ENCODE measurements around the gene AAGAB.
"Not testable (repeated sequence)": the region's sequence is repeated elsewhere in the genome, so short reads cannot be mapped to it uniquely, and the experiment has no call there.

AAGAB gene

DNA sequence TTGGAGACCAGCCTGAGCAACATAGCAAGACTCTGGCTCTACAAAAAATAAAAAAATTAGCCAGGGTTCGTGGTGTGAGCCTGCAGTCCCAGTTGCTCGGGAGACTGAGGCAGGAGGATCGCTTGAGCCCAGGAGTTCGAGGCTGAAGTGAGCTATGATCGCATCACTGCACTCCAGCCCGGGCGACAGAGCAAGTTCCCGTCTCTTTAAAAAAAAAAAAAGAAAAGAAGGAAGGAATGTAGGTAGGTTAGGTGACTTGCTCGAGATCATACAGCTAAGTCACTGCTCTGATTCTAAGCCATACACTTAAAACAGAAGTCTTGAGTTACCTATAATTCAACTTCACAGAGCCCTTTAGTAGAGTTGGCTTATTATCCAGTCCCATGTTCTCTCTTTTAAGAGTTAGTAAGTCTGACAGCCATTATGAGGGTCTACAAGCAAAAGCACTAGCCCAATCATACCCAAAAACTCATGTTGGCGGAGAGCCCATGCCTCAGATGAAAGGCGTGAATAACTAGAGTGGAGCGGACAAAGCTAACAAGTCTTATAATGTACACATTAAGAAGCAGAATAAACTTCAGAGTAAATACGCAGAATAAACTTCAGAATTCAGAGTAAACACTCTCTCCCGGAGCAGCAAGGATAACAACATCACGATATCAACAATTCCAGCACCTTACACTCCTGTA, 768 bp downstream of the AAGAB start:
- no peak for DNase-seq

DNA sequence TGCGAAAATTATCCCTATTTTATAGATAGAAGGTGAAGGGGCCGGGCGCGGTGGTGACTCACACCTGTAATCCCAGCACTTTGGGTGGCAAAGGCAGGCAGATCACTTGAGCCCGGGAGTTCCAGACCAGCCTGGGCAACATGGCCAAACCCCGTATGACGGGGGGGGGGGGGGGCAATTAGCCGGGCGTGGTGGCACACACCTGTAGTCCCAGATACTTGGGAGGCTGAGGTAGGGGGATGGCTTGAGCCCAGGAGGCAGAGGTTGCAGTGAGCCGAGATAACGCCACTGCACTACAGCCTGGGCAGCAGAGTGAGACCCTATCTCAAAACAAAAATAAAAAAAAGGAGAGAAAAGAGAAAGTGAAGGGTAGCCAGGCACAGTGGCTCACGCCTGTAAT, 1.4 kb downstream of the AAGAB start:
- DNase-seq, result no peak

DNA sequence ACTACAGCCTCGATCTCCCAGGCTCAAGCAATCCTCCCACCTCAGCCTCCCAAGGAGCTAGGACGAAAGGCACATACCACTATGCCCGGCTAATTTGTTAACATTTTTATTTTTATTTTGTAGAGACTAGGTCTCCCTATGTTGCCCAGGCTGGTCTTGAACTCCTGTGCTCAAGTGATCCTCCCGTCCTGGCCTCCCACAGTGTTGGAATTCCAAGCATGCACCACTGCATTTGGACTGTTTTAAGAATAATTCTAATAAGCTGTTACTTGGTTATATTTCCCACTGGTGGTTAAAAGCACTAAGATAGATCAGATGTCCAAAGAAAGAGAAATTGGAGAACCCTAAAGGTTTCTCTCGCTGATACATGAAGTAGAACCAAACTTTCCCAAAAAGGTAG, 3.1 kb downstream of the AAGAB start:
- no peak for DNase-seq

DNA sequence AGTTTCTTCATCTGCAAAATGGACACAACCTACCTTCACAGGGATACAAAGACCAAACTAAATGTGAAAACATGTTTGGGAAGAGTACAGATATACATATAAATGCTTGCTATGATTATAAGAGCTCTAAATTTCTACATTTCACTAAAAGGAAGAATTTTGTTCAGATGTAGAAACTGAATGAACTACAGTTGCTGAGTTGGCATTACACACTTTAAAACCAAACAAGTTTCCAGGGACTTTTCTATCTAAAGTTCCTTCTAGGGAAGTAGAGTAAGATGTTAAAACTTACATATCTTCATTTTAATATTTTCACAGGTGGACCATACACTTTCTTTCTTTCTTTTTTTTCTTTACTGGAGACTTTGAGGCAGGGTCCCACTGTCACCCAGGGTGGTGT, 4.6 kb downstream of the AAGAB start:
- no peak for DNase-seq

DNA sequence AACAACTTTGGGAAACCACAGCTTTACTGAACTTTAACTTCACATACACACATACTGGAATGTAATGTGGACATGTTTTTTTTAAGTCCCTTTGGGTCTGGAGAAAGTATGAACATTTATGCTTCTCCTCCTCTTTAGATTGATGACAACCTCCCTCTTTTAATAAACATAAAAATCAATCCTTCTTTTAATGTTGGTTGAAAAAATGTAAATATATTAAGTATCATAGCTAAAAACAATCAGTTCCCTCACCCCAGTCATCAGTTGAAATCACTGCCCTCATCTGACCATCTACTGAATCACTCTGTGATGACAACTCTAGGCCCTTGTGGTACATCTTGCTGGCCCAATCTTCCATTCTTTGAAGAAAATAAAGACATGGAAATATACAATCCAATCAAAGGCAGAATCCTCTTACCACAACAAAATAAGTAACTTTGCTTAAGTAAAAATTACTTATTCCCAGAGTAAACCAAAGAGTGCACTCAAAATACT, 6.4 kb downstream of the AAGAB start:
- no peak for DNase-seq

DNA sequence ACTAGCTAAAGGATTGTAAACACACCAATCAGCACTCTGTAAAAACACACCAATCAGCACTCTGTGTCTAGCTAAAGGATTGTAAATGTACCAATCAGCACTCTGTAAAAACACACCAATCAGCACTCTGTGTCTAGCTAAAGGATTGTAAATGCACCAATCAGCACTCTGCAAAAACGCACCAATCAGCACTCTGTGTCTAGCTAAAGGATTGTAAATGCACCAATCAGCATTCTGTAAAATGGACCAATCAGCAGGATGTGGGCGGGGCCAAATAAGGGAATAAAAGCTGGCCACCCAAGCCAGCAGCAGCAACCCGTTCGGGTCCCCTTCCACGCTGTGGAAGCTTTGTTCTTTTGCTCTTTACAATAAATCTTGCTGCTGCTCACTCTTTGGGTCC, 7.9 kb downstream of the AAGAB start:
- DNase-seq, result not testable (repeated sequence)

DNA sequence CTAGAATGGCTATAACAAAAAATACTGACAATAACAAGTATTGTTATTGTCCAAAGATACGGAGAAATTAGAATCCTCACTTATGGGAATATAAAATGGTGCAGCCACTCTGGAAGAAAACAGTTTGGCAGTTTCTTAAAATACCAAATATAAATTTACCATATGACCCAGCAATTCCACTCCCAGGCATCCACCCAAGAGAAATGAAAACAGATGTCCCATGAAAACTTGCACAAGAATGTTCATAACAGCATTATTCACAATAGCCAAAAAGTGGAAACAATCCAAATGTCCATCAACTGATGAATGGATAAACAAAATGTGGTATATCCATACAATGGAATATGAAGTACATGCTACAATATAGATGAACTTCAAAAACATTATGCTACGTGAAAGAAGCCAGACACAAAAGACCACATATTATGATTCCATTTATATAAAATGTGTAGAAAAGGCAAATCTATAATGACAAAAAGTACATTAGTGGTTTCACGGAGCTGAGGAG, 9.4 kb downstream of the AAGAB start:
- no peak for DNase-seq

DNA sequence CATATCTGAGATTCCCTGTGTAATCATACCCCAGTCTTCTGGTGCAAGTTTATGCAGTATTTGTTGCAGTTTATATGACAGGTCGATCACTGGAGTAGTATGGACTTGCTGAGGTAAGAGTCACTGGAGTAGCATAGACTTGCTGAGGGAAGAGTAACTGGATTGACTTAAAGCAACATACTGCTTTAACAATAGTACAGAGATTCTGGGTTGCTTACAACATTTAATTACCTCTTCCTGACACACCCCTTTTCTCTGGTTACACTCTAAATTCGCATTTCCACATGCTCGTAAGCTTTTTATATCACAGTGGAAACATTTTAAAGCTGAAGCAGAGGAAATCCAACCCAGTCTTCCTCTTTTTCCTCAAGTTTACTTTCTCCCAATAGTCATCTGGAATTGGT, 11.8 kb downstream of the AAGAB start:
- no peak for DNase-seq

DNA sequence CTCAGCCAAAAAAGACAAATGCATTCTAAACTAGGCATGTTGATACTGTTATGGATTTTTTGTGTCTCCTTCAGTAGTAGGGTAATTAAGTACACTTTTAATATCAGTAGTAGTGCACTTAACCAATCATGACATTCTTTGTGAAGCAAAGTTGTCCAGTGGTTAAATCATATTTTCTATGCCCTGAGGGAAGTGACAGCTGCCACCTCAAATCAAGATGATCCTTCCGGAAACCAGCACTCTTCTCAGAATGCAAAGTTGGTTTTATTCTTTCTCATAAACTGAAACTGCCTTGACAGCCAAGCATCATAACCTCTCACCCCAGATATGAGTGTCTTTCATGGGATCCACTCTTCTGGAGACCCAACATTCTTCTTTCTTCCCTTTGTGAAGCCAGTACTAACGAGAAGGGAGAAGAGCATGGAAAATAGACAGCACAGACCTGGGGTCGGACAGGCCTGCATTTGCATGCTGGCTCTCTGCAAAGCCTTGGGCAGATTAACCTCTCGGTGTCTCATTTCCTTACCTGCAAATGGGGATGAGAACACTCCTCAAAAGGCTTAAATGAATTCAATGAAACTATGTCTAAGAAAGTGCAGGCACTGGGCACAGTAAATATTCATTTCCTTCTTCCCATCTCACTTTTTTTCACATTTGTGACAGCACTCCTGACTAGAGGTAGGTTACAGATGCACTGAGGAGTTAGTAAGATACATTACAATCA, 13.2 kb downstream of the AAGAB start:
- no peak for DNase-seq

DNA sequence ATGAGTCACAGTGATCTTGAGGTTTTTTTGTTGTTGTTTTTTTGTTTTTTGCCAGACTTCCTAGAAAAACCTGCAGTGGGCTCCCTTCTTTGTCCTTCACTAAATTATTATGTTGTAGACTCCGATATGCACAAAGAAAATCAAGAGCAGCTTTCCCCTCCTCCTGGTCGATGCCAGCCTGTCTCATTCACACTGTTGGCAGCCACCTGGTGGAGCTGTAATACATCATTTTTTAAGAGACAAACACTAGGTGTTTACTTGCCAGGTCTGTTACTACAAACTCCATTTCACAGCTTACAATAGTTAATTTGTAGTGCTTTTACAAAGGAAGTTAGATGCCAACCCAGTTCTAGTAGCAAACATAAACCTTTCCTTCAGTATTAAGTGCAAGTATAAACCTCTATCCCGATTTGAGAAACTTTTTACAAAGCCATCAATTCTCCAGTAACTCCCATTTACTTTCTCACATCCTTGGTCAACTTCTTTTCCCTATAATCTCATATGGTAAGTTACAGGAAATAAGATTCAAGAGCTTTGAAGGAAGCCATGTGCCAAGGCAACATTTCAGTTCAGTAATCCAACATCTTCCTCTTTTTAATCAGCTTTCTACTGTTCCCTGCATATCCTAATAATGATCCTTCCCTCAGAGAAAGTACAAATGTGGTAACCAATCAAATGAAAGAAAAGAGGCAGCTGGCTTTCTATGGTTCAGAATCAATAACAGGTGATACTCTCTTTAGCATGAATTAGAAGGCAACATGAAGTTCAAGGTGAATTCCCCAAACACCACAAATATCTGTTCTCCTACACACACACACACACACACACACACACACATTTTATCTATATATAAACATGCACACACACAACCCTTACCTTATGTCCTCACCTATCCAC, 14.0 kb downstream of the AAGAB start:
- peak in 2 of 56 donors; percentile 2 to 22 for DNase-seq

DNA sequence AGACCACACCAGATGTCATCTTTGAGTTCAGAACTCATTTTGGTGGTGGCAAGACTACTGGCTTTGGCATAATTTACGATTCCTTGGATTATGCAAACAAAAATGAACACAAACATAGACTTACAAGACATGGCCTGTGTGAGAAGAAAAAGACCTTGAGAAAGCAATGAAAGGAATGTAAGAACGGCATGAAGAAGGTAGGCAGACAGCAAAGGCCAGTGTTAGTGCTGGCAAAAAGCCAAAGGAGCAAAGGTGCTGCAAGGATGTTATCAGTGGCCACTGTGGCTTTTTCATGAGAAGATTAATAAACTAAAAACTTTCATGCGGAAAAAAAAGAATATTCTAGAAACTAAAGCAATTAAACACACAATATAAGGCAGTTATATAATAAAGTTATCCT, 21.9 kb downstream of the AAGAB start:
- DNase-seq, result no peak

DNA sequence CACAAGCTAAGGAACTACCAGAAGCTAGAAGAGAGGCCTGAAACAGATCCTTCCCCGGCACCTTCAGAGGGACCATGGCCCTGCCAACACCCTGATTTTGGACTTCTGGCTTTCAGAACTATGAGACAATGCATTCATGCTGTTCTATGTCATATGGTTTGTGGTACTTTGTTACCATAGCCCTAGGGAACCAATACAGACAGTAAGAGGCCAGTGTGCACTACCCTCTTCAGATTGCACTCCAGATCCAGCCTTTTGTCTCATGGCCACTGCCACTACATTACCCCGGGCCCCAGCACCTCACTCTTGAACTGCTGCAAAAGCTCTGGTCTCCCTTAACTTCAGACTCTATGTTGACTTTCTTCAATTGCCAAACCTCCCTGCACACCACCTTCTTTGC, 24.0 kb downstream of the AAGAB start:
- DNase-seq, result no peak

DNA sequence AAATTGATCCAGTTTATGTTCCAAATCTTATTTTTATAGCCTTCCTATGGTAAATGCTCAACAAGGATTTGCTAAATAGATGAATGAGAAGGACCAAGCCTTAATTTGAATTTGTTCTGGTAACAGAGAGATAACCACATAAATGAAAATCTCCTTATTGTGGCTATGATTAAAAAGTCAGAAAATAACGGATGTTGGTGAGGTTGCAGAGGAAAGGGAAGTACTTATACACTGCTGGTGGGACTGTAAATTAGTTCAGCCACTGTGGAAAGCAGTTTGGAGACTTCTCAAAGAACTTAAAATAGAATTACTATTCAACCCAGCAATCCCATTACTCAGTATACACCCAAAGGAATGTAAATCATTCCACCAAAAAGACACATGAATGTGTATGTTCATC, 26.2 kb downstream of the AAGAB start:
- DNase-seq, result no peak

DNA sequence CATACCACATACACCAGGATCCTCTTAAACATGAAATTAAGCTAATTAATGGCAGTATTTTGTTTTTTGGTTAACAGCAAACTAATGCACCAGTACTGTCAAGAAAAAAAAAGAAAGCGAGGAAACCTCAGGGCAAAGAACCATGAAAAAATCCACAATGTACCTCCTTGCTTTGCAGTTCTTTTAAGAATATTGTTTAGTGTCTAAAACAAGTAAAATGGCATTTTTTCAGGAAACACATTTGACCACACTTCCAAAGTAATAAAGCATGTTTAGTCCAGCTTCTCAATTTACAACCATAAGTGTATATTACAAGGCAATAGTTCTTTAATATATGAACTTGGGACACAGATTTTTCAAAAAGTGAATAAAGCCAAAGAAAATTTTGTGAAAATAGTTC, 26.6 kb downstream of the AAGAB start:
- DNase-seq, result no peak

DNA sequence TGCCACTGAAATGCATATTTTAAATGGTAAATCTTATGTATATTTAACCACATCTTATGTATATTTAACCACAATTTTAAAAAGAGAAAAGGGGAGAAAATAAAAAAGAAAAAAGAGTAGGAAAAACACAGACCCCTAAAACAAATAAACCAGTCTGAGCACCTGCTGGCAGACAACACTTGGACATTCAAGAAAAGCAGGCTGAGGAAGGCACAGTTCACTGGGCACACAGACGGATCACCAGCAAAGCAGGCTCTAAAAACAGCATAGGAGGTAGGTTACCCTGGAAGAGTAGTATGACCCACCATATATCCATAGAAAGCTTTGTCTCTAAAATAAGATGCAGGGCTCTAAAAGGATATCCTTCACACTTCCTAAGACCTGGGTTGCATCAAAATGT, 27.0 kb downstream of the AAGAB start:
- no peak for DNase-seq

DNA sequence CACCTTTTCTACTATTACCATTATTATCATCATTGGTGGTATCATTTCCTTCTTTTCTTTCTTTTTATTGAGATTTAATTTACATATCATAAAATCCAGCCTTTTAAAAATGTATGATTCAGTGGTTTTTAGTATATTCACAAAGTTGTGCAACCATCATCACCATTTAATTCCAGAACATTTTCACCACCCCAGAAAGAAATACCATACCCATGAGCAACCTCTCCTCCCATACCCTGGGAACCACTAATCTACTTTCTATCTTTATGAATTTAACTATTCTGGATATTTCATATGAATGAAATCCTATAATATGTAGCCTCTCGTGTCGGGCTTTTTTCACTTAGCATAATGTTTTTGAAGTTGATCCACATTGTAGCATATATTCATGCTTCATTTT, 29.1 kb downstream of the AAGAB start:
- no peak for DNase-seq

DNA sequence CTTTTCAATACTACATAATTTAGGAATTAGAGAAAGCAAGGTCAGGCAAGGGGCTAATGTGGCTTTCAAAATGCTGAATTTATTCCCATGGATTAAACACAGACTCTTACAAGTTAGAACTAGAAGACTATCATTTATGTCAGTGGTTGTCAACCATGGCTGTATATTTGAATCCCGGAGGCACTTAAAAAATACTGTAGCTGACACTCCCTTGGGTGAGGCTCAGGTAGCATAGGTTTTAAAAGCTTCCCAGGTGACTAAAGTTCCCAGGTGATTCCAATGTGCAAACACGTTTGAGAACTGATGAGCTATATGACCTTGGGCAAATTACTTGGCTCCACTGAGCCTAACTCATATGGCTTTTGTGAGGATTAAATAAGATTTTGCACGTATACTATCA, 29.6 kb downstream of the AAGAB start:
- DNase-seq, result no peak

DNA sequence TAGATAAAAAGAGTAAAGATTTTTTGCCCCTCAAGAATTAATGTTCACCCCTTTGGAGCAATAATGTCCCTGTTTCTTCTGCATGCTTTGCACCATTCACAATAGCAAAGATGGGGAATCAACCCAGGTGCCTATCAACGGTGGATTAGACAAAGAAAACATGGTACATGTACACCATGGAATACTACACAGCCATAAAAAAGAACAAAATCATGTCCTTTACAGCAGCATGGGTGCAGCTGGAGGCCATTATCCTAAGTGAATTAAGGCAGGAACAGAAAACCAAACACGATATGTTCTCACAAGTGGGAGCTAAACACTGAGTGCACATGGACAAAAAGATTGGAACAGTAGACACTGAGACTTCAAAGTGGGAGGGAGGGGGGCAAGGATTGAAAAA, 35.2 kb downstream of the AAGAB start:
- DNase-seq, result no peak

DNA sequence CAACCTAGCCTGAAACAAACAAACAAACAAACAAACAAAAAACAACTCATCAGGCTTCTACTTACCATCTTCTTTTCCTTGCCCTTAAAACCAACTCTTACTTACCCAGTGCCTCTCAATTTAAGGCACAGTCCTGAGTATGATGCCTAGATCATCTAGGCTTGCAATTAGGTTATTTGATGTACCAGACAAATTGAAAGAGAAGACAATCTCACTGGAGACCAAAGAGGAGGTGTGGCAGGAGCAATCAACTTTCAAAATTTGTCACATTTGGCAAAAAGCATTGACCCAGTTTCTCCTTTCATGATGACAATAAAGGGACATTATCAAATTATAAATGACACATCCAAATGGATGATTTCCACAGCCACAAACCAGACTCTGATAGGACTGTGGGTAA, 36.0 kb downstream of the AAGAB start:
- no peak for DNase-seq

DNA sequence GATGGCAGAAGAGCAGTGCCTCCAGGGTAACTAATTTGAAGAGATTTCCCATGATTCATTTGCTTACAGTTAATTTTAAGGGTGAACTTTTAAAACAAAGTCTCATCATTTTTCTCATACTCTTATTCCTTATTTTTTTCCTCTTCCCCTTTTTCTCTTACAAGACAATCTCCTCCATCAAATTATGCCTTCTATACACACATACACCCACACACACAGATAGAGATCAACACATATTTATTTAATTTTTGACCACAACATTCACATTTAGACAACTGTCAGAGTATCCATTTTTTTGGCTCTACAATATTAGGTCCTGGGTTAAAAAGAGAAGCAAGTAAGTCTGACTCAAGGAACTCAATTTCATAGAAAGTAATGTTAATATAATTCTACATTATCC, 37.6 kb downstream of the AAGAB start:
- no peak for DNase-seq

DNA sequence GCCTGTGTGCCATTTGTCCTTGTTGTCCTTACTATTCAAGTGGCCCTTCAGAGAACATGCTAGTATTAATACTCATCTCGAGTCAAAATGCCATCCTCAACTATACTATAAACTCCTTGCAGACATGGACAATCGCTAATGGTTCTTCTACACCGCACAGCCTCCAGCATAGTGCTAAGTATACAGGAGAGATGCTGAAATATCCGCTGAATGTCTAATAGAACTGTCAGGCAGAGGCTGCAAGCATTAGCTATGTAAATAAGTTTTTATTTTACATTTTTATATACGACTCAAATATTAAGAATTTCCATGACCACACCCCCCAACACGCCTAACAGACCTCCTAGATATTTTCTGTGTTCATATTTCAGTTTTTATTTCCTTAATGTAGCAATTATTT, 39.4 kb downstream of the AAGAB start:
- DNase-seq, result no peak

Data from nucleus accumbens (tissue), 56 donors.